Right lobe of liver (tissue), 6 donors: Measurements from ENCODE around the gene RALBP1. TPM values are rescaled to one million over a fixed set of nuclear protein-coding genes. Genes with fewer than 3 reads are reported as not detected.
A peak's percentile ranks its signal among the peaks of the same experiment; 100 is the strongest.

ENCODE experiments used
- ATAC-seq, 4 donors: fragments of 200-7000 bp; cut with Tn5 transposase; one replicate each; pipeline ENCODE4 v1.9.1; 2020; ENCODE audit warnings: mild to moderate bottlenecking in 4 of 4, moderate library complexity in 4 of 4
- DNase-seq, 3 donors: peaks; one replicate each; pipeline ENCODE4 v3.0.0-alpha.2; 2020
- H3K27ac ChIP-seq, 3 donors: fragments of 200-600 bp; one replicate each; pipeline ENCODE4 v1.8.0; 2022
- H3K27me3 ChIP-seq, 2 donors: fragments of 200-600 bp; one replicate each; pipeline ENCODE4 v1.8.0; 2022
- H3K36me3 ChIP-seq, 4 donors: fragments of 200-600 bp; sonication (generic) in 1 of 4; one replicate each; pipeline versions ENCODE4 v1.5.1 to v1.8.0; 2017 to 2022; ENCODE audit warnings: control low read depth in 1 of 4
- H3K4me1 ChIP-seq, 4 donors: fragments of 200-600 bp; sonication (generic) in 1 of 4; one replicate each; pipeline versions ENCODE4 v1.5.1 to v1.8.0; 2017 to 2022; ENCODE audit warnings: control low read depth in 1 of 4
- H3K4me3 ChIP-seq, 3 donors: fragments of 200-600 bp; one replicate each; pipeline ENCODE4 v1.8.0; 2022
- H3K9me3 ChIP-seq, 4 donors: fragments of 200-600 bp; sonication (generic) in 1 of 4; one replicate each; pipeline versions ENCODE4 v1.5.1 to v1.8.0; 2017 to 2022; ENCODE audit warnings: control low read depth in 1 of 4
- CTCF ChIP-seq, 4 donors: fragments of 200-600 bp in 3 of 4; fragments of 450-650 bp in 1 of 4; IDR thresholded peaks; one replicate each; pipeline versions ENCODE4 v1.5.1 to v1.8.0; 2016 to 2022; ENCODE audit warnings: antibody characterized with exemption in 4 of 4, mild to moderate bottlenecking in 2 of 4
- POLR2A ChIP-seq: fragments of 450-650 bp; IDR thresholded peaks from one replicate; pipeline ENCODE4 v1.6.1; 2017; ENCODE audit warnings: antibody characterized with exemption, mild to moderate bottlenecking
- WGBS: methylation state at CpG from one replicate; pipeline ENCODE4 v1.1.6; 2018; ENCODE audit warnings: low coverage, low lambda C conversion rate; ENCODE audit not compliant: insufficient coverage; ENCODE audit errors: missing lambda C conversion rate; 5-methylcytosine and 5-hydroxymethylcytosine counted together
- intact Hi-C, 2 donors: fragments of 100-400 bp; cut with DNase I; formaldehyde crosslinking; loops; one replicate each; pipeline versions ENCODE4 v1.11.2 to v1.14.1; 2022
- long read RNA-seq: library from polyadenylated mRNA; unstranded; transcript quantifications from one replicate; pipeline ENCODE4 v2.0.0, GENCODE V29; 2019
- total RNA-seq, 6 experiments: library from RNA; depleted of rRNA in 2 of 6; stranded (reverse); fragments of >200 nt in 2 of 6; fragmentation: NEBNext Ultra II Directional in 3 of 6; extraction: Animal tissue kit (Norgen Biotek cat#: 25700) in 3 of 6; gene quantifications; one replicate each; pipeline versions ENCODE4 v1.1.0 to v1.2.4, GENCODE V29; 2016 to 2023
- donor health status: DM: no; HTN: yes; CAD: no.
- donor health status: DM: no; HTN: no; CAD: no.
- donor health status: DM: no; HTN: no; CAD: no.
- donor health status: DM: no; HTN: yes; CAD: no.
- donor health status: DM: no; HTN: yes; CAD: no.

RALBP1 gene
- total RNA-seq, result 10 to 100 TPM; 16.3 to 35.9 (median 21.5) TPM
- long read RNA-seq, partial matches to known transcripts, result 0 of 2 reads
- long read RNA-seq, other reads (novel, unspliced or antisense), result 0 of 2 reads

DNA sequence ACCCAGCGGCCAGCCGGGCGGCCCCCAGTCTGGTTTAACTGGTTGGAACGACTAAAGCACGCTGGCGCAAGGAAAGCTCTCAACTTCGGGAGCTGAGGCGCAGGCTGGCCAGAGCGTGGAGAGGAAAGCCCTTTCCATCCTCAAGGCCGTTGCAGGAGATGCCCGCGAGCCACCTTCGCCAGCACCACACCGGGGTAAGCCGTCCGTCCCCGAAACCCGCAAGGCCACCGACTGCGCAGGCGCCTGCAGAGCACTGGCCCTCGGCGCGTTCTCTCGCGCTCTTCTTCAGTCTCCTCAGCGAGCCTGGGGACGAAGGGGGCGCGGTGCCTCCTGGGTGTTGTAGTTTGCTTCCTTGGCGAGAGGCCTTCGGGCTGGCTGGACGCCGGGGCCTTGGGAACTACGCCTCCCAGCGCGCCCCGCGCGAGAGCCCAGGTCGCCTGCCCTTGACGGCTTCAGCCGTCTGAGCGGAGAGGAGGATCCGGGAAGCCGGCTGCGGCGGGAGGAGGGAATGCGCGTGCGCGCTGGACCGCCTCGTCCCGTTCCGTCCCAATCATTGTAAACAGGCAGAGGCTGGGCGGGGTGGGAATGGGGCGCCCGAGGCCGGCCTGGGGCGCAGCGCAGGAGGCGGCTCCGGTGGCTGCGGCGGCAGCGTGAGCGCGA, at the start of gene RALBP1:
TSS of gene RALBP1 (plus strand) at position 531 of the 660 bp plus-strand sequence. CDS start 37,533 bp downstream, outside the sequence.
- DNase-seq, result peak; percentile 100
- Histone ChIP-seq H3K9me3 (no peaks in the 10 kb centered on the region), H3K36me3 (no peaks in the 10 kb centered on the region), H3K27ac (peak within 1 kb of the TSS; percentile 73 to 93 (median 75)), H3K4me3 (peak within 1 kb of the TSS; percentile 65 to 78 (median 67)), H3K27me3 (no peaks in the 10 kb centered on the region), H3K4me1 (peaks cover 0 to 4% (median 0%) of the 10 kb centered on the region in 4 donors)
- 0% methylated on average over 14 of the region's 69 CpGs for WGBS
- ATAC-seq, result peak; percentile 97 to 98 (median 98)
- intact Hi-C loops, result no loop called here
- peak; percentile 79 for TF ChIP-seq POLR2A
- peak in 2 of 4 donors; percentile 14 to 15 for TF ChIP-seq CTCF (IDR thresholded peaks at IDR 0.05)

GRCh38 chr18:9426753-9427152, 48.6 kb upstream of the RALBP1 start:
- ATAC-seq (no peak), DNase-seq (no peak)
- Histone ChIP-seq H3K9me3 (no peaks in the 10 kb centered on the region), H3K27ac (no peak overlapping the region), H3K36me3 (no peaks in the 10 kb centered on the region), H3K27me3 (no peaks in the 10 kb centered on the region), H3K4me3 (no peak overlapping the region), H3K4me1 (no peaks in the 10 kb centered on the region)
- intact Hi-C loops, result no loop called here
- no peak for TF ChIP-seq CTCF (IDR thresholded peaks at IDR 0.05)
- no peak for TF ChIP-seq POLR2A
- 80% methylated on average over 6 of the region's 7 CpGs for WGBS

DNA sequence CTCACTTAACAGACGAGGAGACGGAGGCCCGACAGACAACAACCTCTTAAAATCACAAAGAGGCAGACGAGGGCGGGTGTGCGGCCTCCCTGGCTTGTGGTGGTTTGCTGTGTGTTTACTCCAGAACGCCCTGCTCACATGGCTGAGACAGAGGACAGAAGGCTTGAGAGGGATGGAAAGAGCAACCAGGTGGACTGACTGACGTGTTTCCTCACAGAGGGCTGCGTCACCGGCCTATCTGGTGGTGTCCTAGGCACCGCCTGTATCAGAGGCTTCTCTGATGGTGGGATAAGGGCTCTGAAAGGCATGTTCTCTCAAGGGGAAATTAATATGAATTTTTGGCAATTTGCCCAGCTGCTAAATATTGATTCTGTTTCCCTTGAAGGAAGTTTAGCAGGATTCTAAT, 47.0 kb upstream of the RALBP1 start:
- no peak for ATAC-seq
- 81% methylated on average over 10 of the region's 11 CpGs for WGBS
- no peak for DNase-seq

DNA sequence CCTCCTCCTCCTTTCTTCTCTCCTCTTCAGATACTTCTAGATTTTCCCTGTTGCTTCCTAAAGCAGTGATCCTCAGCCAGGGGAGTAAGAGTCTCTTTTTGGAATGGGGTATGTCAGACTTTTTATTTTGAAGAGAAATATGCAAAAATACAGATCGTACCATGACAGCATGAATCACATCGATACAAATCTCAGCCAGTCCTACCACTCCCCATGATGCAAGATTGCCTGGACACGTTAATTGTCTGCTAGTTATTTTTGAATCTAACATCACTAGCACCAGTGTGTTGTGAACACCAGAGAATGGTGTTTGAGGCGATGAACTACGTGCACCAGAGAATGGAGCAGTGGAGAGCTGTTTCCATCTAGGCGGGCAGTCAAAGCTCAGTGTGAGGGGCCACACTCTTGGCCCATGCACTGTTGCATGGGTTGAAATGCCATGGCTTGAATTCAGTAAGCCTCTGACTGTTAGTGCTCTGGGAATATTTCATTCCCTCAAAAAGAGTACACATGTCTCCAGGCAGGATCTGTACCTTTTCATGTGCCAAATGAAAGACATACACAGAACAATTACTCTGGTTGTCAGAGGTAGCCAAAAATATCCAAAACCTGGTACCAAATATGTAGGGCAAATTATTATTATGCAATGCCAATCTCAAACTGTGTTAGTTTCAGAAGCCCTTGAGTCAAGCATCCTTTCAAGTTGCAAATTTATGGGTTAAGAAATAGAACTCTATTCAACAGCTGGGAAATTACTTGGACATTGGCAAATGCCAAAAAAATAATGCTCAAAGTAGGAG, 46.3 kb upstream of the RALBP1 start:
- no peaks in the 10 kb centered on the region for H3K36me3 ChIP-seq
- DNase-seq (no peak), ATAC-seq (no peak)
- no peak overlapping the region for H3K4me3 ChIP-seq
- 100% methylated on average over 3 of the region's 6 CpGs for WGBS
- H3K27me3 ChIP-seq, result no peaks in the 10 kb centered on the region
- H3K9me3 ChIP-seq, result no peaks in the 10 kb centered on the region
- intact Hi-C loops, result no loop called here
- no peak overlapping the region for H3K27ac ChIP-seq
- TF ChIP-seq POLR2A (no peak), CTCF (IDR thresholded peaks at IDR 0.05) (no peak)
- no peaks in the 10 kb centered on the region for H3K4me1 ChIP-seq

More for the DNA sequence above, 47.0 kb upstream of the RALBP1 start:
- TF ChIP-seq CTCF (IDR thresholded peaks at IDR 0.05) (no peak), POLR2A (no peak)
- intact Hi-C loops, result no loop called here
- Histone ChIP-seq H3K27ac (no peak overlapping the region), H3K27me3 (no peaks in the 10 kb centered on the region), H3K36me3 (no peaks in the 10 kb centered on the region), H3K4me1 (no peaks in the 10 kb centered on the region), H3K4me3 (no peak overlapping the region), H3K9me3 (no peaks in the 10 kb centered on the region)
